Kidney epithelial cell (primary cell): ENCODE data around the gene HNF1B. TPM values are rescaled to one million over a fixed set of nuclear protein-coding genes. Genes with fewer than 3 reads are reported as not detected.

Source experiments
- DNase-seq: peaks from one replicate; pipeline ENCODE4 v3.0.0-alpha.2; 2010; ENCODE audit warnings: low read depth
- H3K27me3 ChIP-seq: 2 replicates; pipeline ENCODE4 v1.6.0; 2011; ENCODE audit warnings: low read length; ENCODE audit not compliant: control insufficient read depth, insufficient read depth
- H3K36me3 ChIP-seq: 2 replicates; pipeline ENCODE4 v1.5.1; 2011; ENCODE audit warnings: low read length; ENCODE audit not compliant: control insufficient read depth, insufficient read depth
- H3K4me3 ChIP-seq: 2 replicates; pipeline ENCODE4 v1.5.1; 2011; ENCODE audit warnings: low read depth, mild to moderate bottlenecking, control low read depth, low read length
- total RNA-seq: library from RNA; depleted of rRNA; stranded (reverse); fragments of >200 nt; gene quantifications from 2 replicates; pipeline ENCODE4 v1.2.3, GENCODE V29; 2015
- TF ChIP-seq, protein P1 (sequence below): IDR thresholded peaks from 2 replicates; pipeline ENCODE4 v1.5.1; 2011; ENCODE audit warnings: mild to moderate bottlenecking, moderate library complexity, low read length, control low read depth, inconsistent platforms; ENCODE audit not compliant: insufficient read depth, poor library complexity, severe bottlenecking

Gene HNF1B
- total RNA-seq: 15.1 and 20.7 TPM in 2 replicates

GRCh38 chr17:37744961-37745800 is at the start of gene HNF1B:
Gene HNF1B (minus strand): TSS chr17:37745059. CDS start chr17:37744884, 175 bp downstream.
- Histone ChIP-seq H3K27me3 (no peaks in the 10 kb centered on the region), H3K36me3 (no peaks in the 10 kb centered on the region), H3K4me3 (peak within 1 kb of the TSS; percentile 95)
- TF ChIP-seq, protein P1, sequence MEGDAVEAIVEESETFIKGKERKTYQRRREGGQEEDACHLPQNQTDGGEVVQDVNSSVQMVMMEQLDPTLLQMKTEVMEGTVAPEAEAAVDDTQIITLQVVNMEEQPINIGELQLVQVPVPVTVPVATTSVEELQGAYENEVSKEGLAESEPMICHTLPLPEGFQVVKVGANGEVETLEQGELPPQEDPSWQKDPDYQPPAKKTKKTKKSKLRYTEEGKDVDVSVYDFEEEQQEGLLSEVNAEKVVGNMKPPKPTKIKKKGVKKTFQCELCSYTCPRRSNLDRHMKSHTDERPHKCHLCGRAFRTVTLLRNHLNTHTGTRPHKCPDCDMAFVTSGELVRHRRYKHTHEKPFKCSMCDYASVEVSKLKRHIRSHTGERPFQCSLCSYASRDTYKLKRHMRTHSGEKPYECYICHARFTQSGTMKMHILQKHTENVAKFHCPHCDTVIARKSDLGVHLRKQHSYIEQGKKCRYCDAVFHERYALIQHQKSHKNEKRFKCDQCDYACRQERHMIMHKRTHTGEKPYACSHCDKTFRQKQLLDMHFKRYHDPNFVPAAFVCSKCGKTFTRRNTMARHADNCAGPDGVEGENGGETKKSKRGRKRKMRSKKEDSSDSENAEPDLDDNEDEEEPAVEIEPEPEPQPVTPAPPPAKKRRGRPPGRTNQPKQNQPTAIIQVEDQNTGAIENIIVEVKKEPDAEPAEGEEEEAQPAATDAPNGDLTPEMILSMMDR: peak; percentile 27
- peak; percentile 50 for DNase-seq

DNA sequence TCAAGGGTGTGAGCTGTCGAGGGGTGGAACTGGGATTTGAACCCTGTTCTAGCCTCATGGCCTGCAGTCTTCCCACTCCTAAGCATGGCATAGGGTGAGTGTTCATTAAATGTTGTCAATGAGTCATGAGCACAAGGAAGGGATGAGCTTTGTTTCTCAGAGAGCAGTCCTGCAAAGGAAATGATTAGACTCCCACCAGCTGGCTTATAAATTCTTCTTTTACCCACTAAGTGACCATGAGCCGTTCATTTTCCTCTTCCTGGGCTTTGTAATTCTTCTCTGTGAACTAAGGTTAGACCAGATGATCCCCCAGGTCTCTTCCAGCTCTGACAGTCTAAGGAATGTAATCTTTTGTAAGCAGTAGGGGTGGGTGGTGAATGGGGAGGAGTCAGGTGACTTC is 47.9 kb upstream of the HNF1B start:
- Histone ChIP-seq H3K4me3 (no peak overlapping the region), H3K36me3 (no peaks in the 10 kb centered on the region), H3K27me3 (no peaks in the 10 kb centered on the region)
- TF ChIP-seq, protein P1: no peak
- peak; percentile 83 for DNase-seq

DNA sequence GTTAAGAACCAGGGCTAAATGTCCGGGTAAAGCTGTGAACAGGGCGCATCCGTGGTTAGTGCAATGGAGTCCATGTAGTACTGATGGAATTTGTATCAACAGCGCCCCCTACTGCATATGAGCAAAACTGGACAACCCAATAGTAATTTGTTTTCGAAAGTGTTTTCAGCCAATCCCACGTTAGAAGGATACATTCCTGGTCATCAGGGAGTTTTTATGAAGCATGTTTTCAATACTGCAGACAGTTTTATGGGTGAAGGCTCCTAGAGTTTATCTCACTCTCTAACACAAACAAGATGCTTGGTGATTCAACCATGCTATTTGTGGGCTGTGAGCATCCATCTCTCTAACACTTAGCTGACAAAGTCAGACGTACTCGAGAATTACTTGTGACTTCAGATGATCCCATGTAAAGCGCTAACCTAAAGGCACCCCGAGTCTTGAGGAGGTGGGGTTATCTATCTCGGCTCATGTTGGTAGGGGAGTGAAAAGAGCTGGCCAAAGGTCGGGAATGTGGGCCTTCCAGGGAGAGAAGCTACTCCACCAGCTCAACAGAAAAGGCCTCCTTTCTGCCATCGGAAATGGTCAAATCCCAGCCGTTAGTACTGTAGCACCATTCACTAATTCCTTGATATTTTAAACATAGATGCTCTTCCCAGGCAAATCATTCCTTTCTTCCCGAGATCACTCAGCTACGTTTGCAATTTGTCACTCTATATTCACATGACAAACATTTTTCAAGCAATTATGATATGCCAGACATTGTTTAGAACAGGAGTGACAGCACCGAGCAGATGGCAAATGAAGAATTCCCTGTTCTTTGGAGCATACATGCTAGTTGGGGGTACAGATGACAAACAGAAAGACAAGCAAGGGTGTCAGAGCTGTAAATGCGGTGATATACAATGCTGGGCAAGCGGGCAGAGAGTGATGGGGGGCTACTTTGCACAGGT is 46.9 kb upstream of the HNF1B start:
- no peaks in the 10 kb centered on the region for H3K27me3 ChIP-seq
- peak; percentile 71 for DNase-seq
- no peaks in the 10 kb centered on the region for H3K36me3 ChIP-seq
- TF ChIP-seq, protein P1: peak; percentile 69
- no peak overlapping the region for H3K4me3 ChIP-seq

DNA sequence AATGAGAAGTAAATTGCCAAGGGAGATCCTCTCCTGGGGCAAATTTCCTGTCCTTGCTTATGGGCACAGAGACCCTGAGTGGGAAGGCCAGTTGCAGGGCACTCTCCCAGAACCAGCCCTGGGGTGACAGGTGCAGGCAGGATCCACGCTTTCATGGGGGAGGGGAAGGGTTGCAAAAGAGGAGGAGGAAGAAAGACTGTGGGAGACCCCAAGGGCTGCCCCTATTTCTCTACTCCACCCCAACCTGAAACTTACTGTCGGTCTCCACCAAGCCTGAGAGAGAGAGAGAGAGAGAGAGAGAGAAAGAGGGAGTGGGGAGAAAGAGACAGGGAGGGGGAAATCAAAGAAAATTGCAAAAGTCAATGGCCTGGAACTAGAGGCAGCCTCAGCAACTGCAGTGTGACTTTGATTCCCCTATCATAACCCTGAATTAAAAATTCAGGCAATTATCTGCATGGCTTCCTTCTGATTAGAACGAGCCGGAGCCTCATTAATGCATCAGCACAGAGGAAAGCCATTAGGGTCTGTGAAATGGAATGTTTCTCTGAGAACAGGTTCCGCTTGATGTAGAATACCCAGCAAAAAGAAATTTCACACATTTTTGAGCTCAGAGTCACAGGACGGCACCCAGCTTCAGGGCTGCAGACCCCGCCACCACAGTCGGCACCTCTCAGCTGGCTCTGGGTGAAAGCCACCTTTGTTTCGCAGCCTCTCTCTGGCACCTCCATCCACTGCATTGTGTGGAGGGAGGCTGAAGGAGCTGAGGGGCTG is 45.1 kb upstream of the HNF1B start:
- Histone ChIP-seq H3K36me3 (no peaks in the 10 kb centered on the region), H3K4me3 (no peak overlapping the region), H3K27me3 (no peaks in the 10 kb centered on the region)
- DNase-seq: peak; percentile 95
- TF ChIP-seq, protein P1: no peak

- TF ChIP-seq, protein P1: no peak
- Histone ChIP-seq H3K36me3 (no peaks in the 10 kb centered on the region), H3K4me3 (no peak overlapping the region), H3K27me3 (no peaks in the 10 kb centered on the region)
- DNase-seq: no peak
Measured at GRCh38 chr17:37789021-37789565, 44.2 kb upstream of the HNF1B start.
